ENCODE results near the gene LGMN.

Gene LGMN

GRCh38 chr14:92792885-92793284 is 44.5 kb upstream of the LGMN start:
- WGBS (ENCODE audit: extremely low coverage, insufficient coverage, insufficient read length) = no CpG with 5 or more reads among the region's 4 CpGs

GRCh38 chr14:92789457-92790089 is 41.1 kb upstream of the LGMN start:
- H3K27me3 ChIP-seq (ENCODE audit: insufficient read depth, low read length) = no peaks in the 10 kb centered on the region
- peaks cover 10% of the 10 kb centered on the region for H3K79me1 ChIP-seq (ENCODE audit: low read length)
- no peak overlapping the region for H2BK120ac ChIP-seq (ENCODE audit: insufficient read depth, low read length, poor library complexity)
- no peak overlapping the region for H3K9ac ChIP-seq (ENCODE audit: low read length)
- no peak overlapping the region for H3K18ac ChIP-seq (ENCODE audit: low read length)
- no peak overlapping the region for H3K23ac ChIP-seq (ENCODE audit: low read length)
- no peak overlapping the region for H3K27ac ChIP-seq (ENCODE audit: low read depth, low read length)
- no peak overlapping the region for H3K14ac ChIP-seq (ENCODE audit: low read length)
- no peak overlapping the region for H2BK5ac ChIP-seq (ENCODE audit: low read depth, low read length, poor library complexity)
- H2BK12ac ChIP-seq (ENCODE audit: low read length) = no peak overlapping the region
- H3K4me3 ChIP-seq (ENCODE audit: low read depth, low read length) = no peak overlapping the region
- H2AK5ac ChIP-seq (ENCODE audit: low read length) = no peak overlapping the region
- DNase-seq = peak in 1 of 2 donors; percentile 4
- no peak overlapping the region for H4K8ac ChIP-seq (ENCODE audit: low read depth, low read length)
- H3K36me3 ChIP-seq (ENCODE audit: control insufficient read depth in 1 of 2, insufficient read depth in 2 of 2, low read length in 2 of 2) = no peaks in the 10 kb centered on the region
- no peak overlapping the region for H4K12ac ChIP-seq (ENCODE audit: low read depth, low read length)
- no peak overlapping the region for H3K4ac ChIP-seq (ENCODE audit: low read depth, low read length)
- H4K91ac ChIP-seq (ENCODE audit: low read depth, low read length) = no peak overlapping the region
- peaks cover 4% of the 10 kb centered on the region in 2 experiments for H3K4me1 ChIP-seq (ENCODE audit: control insufficient read depth in 1 of 2, insufficient read depth in 2 of 2, low read length in 2 of 2)
- peaks cover 4% of the 10 kb centered on the region for H3K79me2 ChIP-seq (ENCODE audit: control insufficient read depth, insufficient read depth, low read length, poor library complexity)
- no peak overlapping the region for H3K4me2 ChIP-seq (ENCODE audit: low read length)
- peaks cover 6% of the 10 kb centered on the region for H3K9me3 ChIP-seq (ENCODE audit: insufficient read depth, low read depth, low read length)
- H2AFZ ChIP-seq (ENCODE audit: insufficient read depth, low read length, poor library complexity) = no peak overlapping the region

More at GRCh38 chr14:92792885-92793284, 44.5 kb upstream of the LGMN start:
- Histone ChIP-seq H3K27ac (ENCODE audit: low read depth, low read length) (peak overlapping the region; percentile 83), H4K91ac (ENCODE audit: low read depth, low read length) (no peak overlapping the region), H3K79me1 (ENCODE audit: low read length) (peaks cover 10% of the 10 kb centered on the region), H4K12ac (ENCODE audit: low read depth, low read length) (no peak overlapping the region), H3K4me1 (ENCODE audit: control insufficient read depth in 1 of 2, insufficient read depth in 2 of 2, low read length in 2 of 2) (no peaks in the 10 kb centered on the region), H3K27me3 (ENCODE audit: insufficient read depth, low read length) (no peaks in the 10 kb centered on the region), H2AK5ac (ENCODE audit: low read length) (no peak overlapping the region), H3K79me2 (ENCODE audit: control insufficient read depth, insufficient read depth, low read length, poor library complexity) (peaks cover 7% of the 10 kb centered on the region), H2BK12ac (ENCODE audit: low read length) (no peak overlapping the region), H3K4me3 (ENCODE audit: low read depth, low read length) (no peak overlapping the region), H4K8ac (ENCODE audit: low read depth, low read length) (no peak overlapping the region), H3K9ac (ENCODE audit: low read length) (no peak overlapping the region), H3K36me3 (ENCODE audit: control insufficient read depth in 1 of 2, insufficient read depth in 2 of 2, low read length in 2 of 2) (peaks cover 0 to 5% of the 10 kb centered on the region in 2 experiments), H2AFZ (ENCODE audit: insufficient read depth, low read length, poor library complexity) (no peak overlapping the region), H2BK120ac (ENCODE audit: insufficient read depth, low read length, poor library complexity) (no peak overlapping the region), H3K14ac (ENCODE audit: low read length) (no peak overlapping the region), H3K4ac (ENCODE audit: low read depth, low read length) (no peak overlapping the region), H3K9me3 (ENCODE audit: insufficient read depth, low read depth, low read length) (no peaks in the 10 kb centered on the region), H2BK5ac (ENCODE audit: low read depth, low read length, poor library complexity) (no peak overlapping the region), H3K18ac (ENCODE audit: low read length) (no peak overlapping the region), H3K23ac (ENCODE audit: low read length) (no peak overlapping the region), H3K4me2 (ENCODE audit: low read length) (no peak overlapping the region)
- DNase-seq = peak; percentile 46 to 68

- Histone ChIP-seq H3K14ac (ENCODE audit: low read length) (no peak overlapping the region), H2BK12ac (ENCODE audit: low read length) (no peak overlapping the region), H3K79me1 (ENCODE audit: low read length) (peaks cover 2% of the 10 kb centered on the region), H3K9me3 (ENCODE audit: insufficient read depth, low read depth, low read length) (peaks cover 6% of the 10 kb centered on the region), H2AK5ac (ENCODE audit: low read length) (no peak overlapping the region), H4K8ac (ENCODE audit: low read depth, low read length) (no peak overlapping the region), H3K27ac (ENCODE audit: low read depth, low read length) (no peak overlapping the region), H3K4me3 (ENCODE audit: low read depth, low read length) (no peak overlapping the region), H3K36me3 (ENCODE audit: control insufficient read depth in 1 of 2, insufficient read depth in 2 of 2, low read length in 2 of 2) (no peaks in the 10 kb centered on the region), H3K4ac (ENCODE audit: low read depth, low read length) (no peak overlapping the region), H3K4me1 (ENCODE audit: control insufficient read depth in 1 of 2, insufficient read depth in 2 of 2, low read length in 2 of 2) (peaks cover 4% of the 10 kb centered on the region in 2 experiments), H3K79me2 (ENCODE audit: control insufficient read depth, insufficient read depth, low read length, poor library complexity) (no peaks in the 10 kb centered on the region), H2BK5ac (ENCODE audit: low read depth, low read length, poor library complexity) (no peak overlapping the region), H3K27me3 (ENCODE audit: insufficient read depth, low read length) (no peaks in the 10 kb centered on the region), H3K9ac (ENCODE audit: low read length) (no peak overlapping the region), H3K4me2 (ENCODE audit: low read length) (no peak overlapping the region), H3K18ac (ENCODE audit: low read length) (no peak overlapping the region), H2AFZ (ENCODE audit: insufficient read depth, low read length, poor library complexity) (no peak overlapping the region), H4K91ac (ENCODE audit: low read depth, low read length) (no peak overlapping the region), H4K12ac (ENCODE audit: low read depth, low read length) (no peak overlapping the region), H3K23ac (ENCODE audit: low read length) (no peak overlapping the region), H2BK120ac (ENCODE audit: insufficient read depth, low read length, poor library complexity) (no peak overlapping the region)
- DNase-seq = no peak
- no CpG with 5 or more reads among the region's 2 CpGs for WGBS (ENCODE audit: extremely low coverage, insufficient coverage, insufficient read length)
Observed at GRCh38 chr14:92787554-92787953, 39.1 kb upstream of the LGMN start.

- Histone ChIP-seq H2BK5ac (ENCODE audit: low read depth, low read length, poor library complexity) (no peak overlapping the region), H3K4ac (ENCODE audit: low read depth, low read length) (no peak overlapping the region), H2AK5ac (ENCODE audit: low read length) (no peak overlapping the region), H3K9me3 (ENCODE audit: insufficient read depth, low read depth, low read length) (peaks cover 6% of the 10 kb centered on the region), H3K4me3 (ENCODE audit: low read depth, low read length) (no peak overlapping the region), H4K8ac (ENCODE audit: low read depth, low read length) (no peak overlapping the region), H2BK12ac (ENCODE audit: low read length) (no peak overlapping the region), H4K91ac (ENCODE audit: low read depth, low read length) (peak overlapping the region; percentile 75), H3K27me3 (ENCODE audit: insufficient read depth, low read length) (no peaks in the 10 kb centered on the region), H3K14ac (ENCODE audit: low read length) (no peak overlapping the region), H4K12ac (ENCODE audit: low read depth, low read length) (no peak overlapping the region), H3K23ac (ENCODE audit: low read length) (no peak overlapping the region), H2AFZ (ENCODE audit: insufficient read depth, low read length, poor library complexity) (no peak overlapping the region), H3K36me3 (ENCODE audit: control insufficient read depth in 1 of 2, insufficient read depth in 2 of 2, low read length in 2 of 2) (no peaks in the 10 kb centered on the region), H3K9ac (ENCODE audit: low read length) (no peak overlapping the region), H2BK120ac (ENCODE audit: insufficient read depth, low read length, poor library complexity) (no peak overlapping the region), H3K18ac (ENCODE audit: low read length) (no peak overlapping the region), H3K4me2 (ENCODE audit: low read length) (no peak overlapping the region), H3K79me1 (ENCODE audit: low read length) (peaks cover 2% of the 10 kb centered on the region), H3K27ac (ENCODE audit: low read depth, low read length) (peak overlapping the region; percentile 79), H3K4me1 (ENCODE audit: control insufficient read depth in 1 of 2, insufficient read depth in 2 of 2, low read length in 2 of 2) (peaks cover 4% of the 10 kb centered on the region in 2 experiments), H3K79me2 (ENCODE audit: control insufficient read depth, insufficient read depth, low read length, poor library complexity) (no peaks in the 10 kb centered on the region)
- WGBS (ENCODE audit: extremely low coverage, insufficient coverage, insufficient read length) = no CpG with 5 or more reads among the region's 1 CpG
- DNase-seq = no peak
Observed at GRCh38 chr14:92786427-92786756, 38.0 kb upstream of the LGMN start.
